Measurements from ENCODE around the gene NPC1L1.

The NPC1L1 gene

DNA sequence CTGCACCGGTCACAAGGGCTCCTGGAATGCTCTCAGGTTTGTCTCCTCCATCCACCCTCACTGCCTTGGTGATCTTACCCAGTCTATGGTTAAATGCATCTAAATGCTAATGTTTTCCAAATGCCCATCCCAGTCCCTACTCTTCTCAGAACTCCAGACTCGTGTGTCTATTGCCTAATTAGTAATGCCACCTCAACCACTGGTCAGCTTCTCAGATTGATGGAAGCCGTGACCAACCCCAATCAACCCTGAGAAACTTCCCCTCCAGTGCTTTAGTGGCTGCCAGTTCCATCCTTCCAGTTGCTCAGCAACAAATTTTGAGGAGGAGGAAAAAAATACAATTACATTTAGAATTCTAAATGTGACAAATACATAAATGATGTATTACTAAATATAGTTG, 69.3 kb downstream of the NPC1L1 start:
- no peak for DNase-seq (ENCODE audit: low spot score)

DNA sequence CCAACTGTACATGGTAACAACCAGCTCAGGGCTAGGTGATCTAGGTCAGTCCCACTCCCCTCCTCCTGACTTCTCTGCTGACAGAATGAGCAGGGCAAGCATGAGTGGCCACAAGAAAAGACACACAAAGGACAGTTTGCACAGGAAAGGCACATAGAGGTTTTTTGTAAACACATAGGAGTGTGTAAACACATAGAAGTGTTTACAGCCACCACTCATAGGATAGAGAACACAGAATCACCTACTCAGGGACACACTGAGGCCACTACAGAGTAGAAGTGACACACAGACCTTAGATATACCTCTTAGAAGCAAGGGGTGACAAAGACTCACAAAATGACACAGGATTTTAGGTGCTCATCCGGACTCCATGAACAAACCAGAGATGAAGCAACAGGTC, 69.7 kb downstream of the NPC1L1 start:
- DNase-seq (ENCODE audit: low spot score) = no peak

- no peak for DNase-seq (ENCODE audit: low spot score)
Measured at GRCh38 chr7:44470628-44471245, 70.4 kb downstream of the NPC1L1 start.

DNA sequence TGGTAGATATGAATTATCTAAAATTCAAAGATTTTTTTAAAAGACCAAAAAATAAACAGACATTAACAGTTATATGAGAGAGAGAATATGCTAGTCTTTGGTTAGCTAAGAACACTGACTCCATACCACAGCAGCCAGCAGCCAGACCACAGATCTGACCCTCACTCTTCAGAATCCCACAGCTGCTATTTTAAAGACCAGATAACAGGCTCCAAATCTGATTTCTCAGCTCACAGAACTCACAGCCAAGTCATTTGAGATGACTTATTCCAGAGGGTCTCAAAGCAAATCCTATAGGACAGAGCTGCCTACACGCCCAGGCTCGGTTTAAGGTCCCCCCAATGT, 71.0 kb downstream of the NPC1L1 start:
- DNase-seq (ENCODE audit: low spot score) = no peak

GRCh38 chr7:44469461-44470134, 71.5 kb downstream of the NPC1L1 start:
- no peak for DNase-seq (ENCODE audit: low spot score)

- no peak for DNase-seq (ENCODE audit: low spot score)
Measured at GRCh38 chr7:44467217-44467548, 73.9 kb downstream of the NPC1L1 start.

DNA sequence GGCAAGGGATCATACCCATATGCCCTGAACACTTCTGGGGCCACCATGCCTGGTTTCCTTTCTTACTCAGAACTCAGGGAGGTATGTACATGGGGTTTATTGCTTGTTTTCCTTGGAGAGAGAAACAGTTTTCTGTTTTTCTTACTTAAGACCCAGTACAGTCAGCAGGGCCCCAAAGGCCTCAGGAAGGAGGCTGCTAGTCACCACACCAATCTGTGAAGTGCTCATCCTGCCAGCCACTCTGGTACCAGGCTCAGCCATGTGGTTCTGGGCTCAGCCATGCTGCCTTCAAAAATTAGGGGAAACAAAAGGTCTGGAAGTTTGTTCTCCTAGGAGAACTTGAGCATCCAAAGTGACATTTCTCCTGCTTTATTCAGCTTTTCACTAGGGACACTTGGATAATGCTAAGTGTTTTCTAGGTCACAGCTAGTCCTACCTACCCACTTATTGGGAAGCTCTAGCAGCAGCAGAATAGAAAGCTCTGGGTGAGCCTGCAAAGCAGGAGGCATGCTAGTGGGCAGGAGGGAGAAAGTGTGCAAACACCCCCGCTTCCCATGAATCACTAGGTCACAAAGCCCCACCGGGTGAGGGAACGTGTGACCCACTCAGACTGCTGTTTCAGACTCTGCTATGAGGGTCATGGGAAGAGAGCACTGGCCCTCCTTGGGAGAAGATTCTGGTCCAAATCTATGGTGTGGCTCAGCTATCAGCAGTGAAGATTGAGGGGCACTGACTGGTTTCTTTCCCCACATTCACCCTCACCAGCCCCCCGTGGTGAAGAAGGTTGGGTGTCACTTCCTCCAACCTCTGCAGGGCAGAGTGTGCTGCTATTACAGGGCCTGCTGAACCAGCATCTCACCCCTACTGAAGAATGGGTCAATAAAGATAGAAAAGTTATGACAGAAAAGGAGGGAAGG, 74.6 kb downstream of the NPC1L1 start:
- DNase-seq (ENCODE audit: low spot score) = no peak

GRCh38 chr7:44465490-44465889, 75.6 kb downstream of the NPC1L1 start:
- DNase-seq (ENCODE audit: low spot score) = no peak

DNA sequence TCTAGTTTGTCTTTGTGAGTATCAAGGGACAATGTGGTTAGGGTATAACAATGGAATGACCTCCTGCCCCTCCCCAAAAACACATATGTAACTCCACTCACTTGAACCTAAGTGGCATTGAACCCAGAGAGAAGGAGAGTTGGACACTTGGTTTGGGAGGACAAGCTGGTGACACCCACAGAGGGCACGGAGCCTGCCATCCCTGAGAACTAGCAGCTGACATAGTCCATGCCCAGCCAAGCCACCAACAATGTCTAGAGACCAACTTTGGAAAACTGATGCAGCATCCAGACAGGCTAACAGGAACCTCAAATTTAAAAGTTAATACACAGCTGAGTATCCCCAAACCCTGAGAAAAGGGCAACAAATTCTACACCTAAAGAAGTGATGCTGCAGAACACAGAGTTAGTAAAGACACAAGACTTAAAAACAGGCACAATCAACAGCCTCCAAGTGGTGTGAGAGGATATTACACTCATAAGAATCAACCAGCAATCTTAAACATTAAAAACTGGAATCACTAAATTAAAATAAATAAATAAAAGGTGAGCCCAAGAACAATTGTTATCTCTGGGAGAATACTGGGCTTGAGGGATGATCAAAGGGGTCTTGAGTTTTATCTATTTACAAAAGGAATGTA, 77.8 kb downstream of the NPC1L1 start:
- DNase-seq (ENCODE audit: low spot score) = no peak

Data from LoVo (cell line).